OCI-LY7 (cell line): ENCODE results near the gene TOP2A. TPM values are rescaled to one million over a fixed set of nuclear protein-coding genes. Genes with fewer than 3 reads are reported as not detected.

Experiments used
- BruUV-seq: library from RNA; stranded (reverse); fragments of 400-500 nt; replicated peaks from 2 replicates; lab custom pipeline; 2021; lab: Mats Ljungman, UMichigan
- CTCF ChIA-PET: fragments of 300-600 bp; sonication (Branson Sonifier 250); formaldehyde crosslinking; loops from one replicate; lab custom pipeline; 2022; ENCODE audit warnings: antibody characterized with exemption; ENCODE audit not compliant: unreplicated experiment; lab: Charles Lee
- POLR2A ChIA-PET: fragments of 300-600 bp; sonication (Branson Sonifier 250); formaldehyde crosslinking; loops from one replicate; lab custom pipeline; 2022; ENCODE audit warnings: antibody characterized with exemption; lab: Charles Lee
- DNase-seq: peaks from one replicate; pipeline ENCODE4 v3.0.0-alpha.2; 2015; ENCODE audit warnings: low spot score
- H2AFZ ChIP-seq: fragments of 200-600 bp; sonication (generic), shearing (Covaris generic); 2 replicates; pipeline ENCODE4 v1.6.1; 2014; ENCODE audit warnings: mild to moderate bottlenecking, antibody characterized with exemption, low read length, moderate library complexity
- H3K27ac ChIP-seq: fragments of 200-600 bp; sonication (generic); 2 replicates; pipeline ENCODE4 v1.5.1; 2014; ENCODE audit warnings: mixed run types, low read depth, mild to moderate bottlenecking, moderate library complexity, low read length, inconsistent platforms; ENCODE audit not compliant: poor library complexity, severe bottlenecking
- H3K36me3 ChIP-seq: fragments of 200-600 bp; sonication (generic); 2 replicates; pipeline ENCODE4 v1.6.1; 2014; ENCODE audit warnings: mild to moderate bottlenecking, antibody characterized with exemption, low read length, moderate library complexity, mixed read lengths; ENCODE audit not compliant: insufficient read depth
- H3K4me1 ChIP-seq: fragments of 200-600 bp; sonication (generic); 2 replicates; pipeline ENCODE4 v1.5.1; 2014; ENCODE audit warnings: mild to moderate bottlenecking, low read length; ENCODE audit not compliant: insufficient read depth, poor library complexity, severe bottlenecking
- H3K4me2 ChIP-seq: fragments of 200-600 bp; sonication (generic); 2 replicates; pipeline ENCODE4 v1.6.1; 2014; ENCODE audit warnings: mild to moderate bottlenecking, low read length
- H3K4me3 ChIP-seq: fragments of 200-600 bp; sonication (generic); 2 replicates; pipeline ENCODE4 v1.5.1; 2014; ENCODE audit warnings: mild to moderate bottlenecking, low read depth, low read length; ENCODE audit not compliant: poor library complexity, severe bottlenecking
- H3K79me2 ChIP-seq: fragments of 200-600 bp; sonication (generic); 2 replicates; pipeline ENCODE4 v1.6.1; 2016; ENCODE audit warnings: low read depth, mild to moderate bottlenecking, low read length, moderate library complexity, mixed read lengths; ENCODE audit not compliant: insufficient read depth
- H3K9me2 ChIP-seq: fragments of 200-600 bp; sonication (generic); 2 replicates; pipeline ENCODE4 v1.6.1; 2016; ENCODE audit warnings: mild to moderate bottlenecking, low read length, mixed read lengths; ENCODE audit not compliant: insufficient read depth
- H3K9me3 ChIP-seq: fragments of 200-600 bp; sonication (generic); 2 replicates; pipeline ENCODE4 v1.6.1; 2014; ENCODE audit warnings: mild to moderate bottlenecking, mixed run types, low read length, mixed read lengths
- H4K20me1 ChIP-seq: fragments of 200-600 bp; sonication (generic); 2 replicates; pipeline ENCODE4 v1.6.1; 2014; ENCODE audit warnings: mild to moderate bottlenecking, antibody characterized with exemption, low read length, moderate library complexity, mixed read lengths; ENCODE audit not compliant: insufficient read depth
- EZH2phosphoT487 ChIP-seq: fragments of 200-600 bp; sonication (generic); IDR thresholded peaks from 2 replicates; pipeline ENCODE4 v1.6.1; 2018; ENCODE audit warnings: low read depth, borderline replicate concordance, mild to moderate bottlenecking, mixed run types, antibody characterized with exemption, low read length, moderate library complexity, mixed read lengths
- intact Hi-C: fragments of 100-400 bp; cut with micrococcal nuclease; formaldehyde crosslinking; loops from one replicate; pipeline ENCODE4 v1.10.0; 2022; ENCODE audit not compliant: unreplicated experiment
- total RNA-seq, 2 experiments: library from RNA; depleted of rRNA in 1 of 2; stranded (reverse); fragments of >200 nt in 1 of 2; shearing (Covaris generic) in 1 of 2; gene quantifications; 2 replicates each; pipeline ENCODE4 v1.2.3, GENCODE V29; 2014 to 2022
- TF ChIP-seq, protein P1 (sequence below): fragments of 200-600 bp; sonication (generic); conservative IDR thresholded peaks from 2 replicates; pipeline ENCODE4 v1.5.1; 2014; ENCODE audit warnings: mild to moderate bottlenecking, antibody characterized with exemption, low read length, moderate library complexity, mixed read lengths

TOP2A gene
- total RNA-seq, 2 experiments from 2014 or later = 293 to 340 TPM

DNA sequence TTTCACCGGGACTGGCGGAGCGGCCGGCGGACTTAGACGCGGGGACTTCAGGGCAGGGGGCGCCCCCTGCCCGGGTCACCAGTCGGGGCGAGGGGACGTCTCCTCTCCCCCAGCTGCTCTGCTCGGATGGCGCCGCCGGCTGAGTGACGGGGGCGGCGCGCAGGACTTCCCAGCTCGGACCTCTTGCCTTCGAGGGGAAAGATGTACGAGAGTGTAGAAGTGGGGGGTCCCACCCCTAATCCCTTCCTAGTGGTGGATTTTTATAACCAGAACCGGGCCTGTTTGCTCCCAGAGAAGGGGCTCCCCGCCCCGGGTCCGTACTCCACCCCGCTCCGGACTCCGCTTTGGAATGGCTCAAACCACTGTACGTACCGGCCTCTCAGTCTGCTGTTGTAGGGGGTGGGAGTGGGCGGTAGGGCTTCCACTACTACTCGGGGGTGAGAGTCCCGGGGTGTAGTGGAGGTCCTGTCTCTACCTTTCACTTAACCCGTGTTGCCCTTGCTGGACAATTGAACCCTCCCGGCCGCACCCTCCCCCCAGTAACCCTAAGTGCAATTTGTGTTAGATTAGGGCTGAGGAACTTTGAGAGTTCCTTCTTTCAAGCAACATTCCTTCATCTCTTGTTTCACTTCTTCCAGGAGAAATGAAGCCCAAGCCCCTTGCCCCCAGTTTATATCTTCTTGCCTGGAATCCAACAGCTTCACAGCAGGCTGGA lies 75.0 kb downstream of the TOP2A start:
- no peaks in the 10 kb centered on the region for H3K36me3 ChIP-seq
- ChIA-PET POLR2A (no interaction called here), CTCF (no interaction called here)
- peaks cover 57% of the 10 kb centered on the region for H3K4me1 ChIP-seq
- intact Hi-C loops = no loop called here
- H3K79me2 ChIP-seq = no peaks in the 10 kb centered on the region
- H3K27ac ChIP-seq = no peak overlapping the region
- no peak for DNase-seq
- BruUV-seq = no TSS peak
- H2AFZ ChIP-seq = no peak overlapping the region
- TF ChIP-seq, protein P1, sequence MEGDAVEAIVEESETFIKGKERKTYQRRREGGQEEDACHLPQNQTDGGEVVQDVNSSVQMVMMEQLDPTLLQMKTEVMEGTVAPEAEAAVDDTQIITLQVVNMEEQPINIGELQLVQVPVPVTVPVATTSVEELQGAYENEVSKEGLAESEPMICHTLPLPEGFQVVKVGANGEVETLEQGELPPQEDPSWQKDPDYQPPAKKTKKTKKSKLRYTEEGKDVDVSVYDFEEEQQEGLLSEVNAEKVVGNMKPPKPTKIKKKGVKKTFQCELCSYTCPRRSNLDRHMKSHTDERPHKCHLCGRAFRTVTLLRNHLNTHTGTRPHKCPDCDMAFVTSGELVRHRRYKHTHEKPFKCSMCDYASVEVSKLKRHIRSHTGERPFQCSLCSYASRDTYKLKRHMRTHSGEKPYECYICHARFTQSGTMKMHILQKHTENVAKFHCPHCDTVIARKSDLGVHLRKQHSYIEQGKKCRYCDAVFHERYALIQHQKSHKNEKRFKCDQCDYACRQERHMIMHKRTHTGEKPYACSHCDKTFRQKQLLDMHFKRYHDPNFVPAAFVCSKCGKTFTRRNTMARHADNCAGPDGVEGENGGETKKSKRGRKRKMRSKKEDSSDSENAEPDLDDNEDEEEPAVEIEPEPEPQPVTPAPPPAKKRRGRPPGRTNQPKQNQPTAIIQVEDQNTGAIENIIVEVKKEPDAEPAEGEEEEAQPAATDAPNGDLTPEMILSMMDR = no peak
- TF ChIP-seq EZH2phosphoT487 = no peak
- peak overlapping the region; percentile 73 for H3K4me3 ChIP-seq
- H3K9me2 ChIP-seq = no peaks in the 10 kb centered on the region
- H3K9me3 ChIP-seq = no peaks in the 10 kb centered on the region
- peak overlapping the region; percentile 79 for H3K4me2 ChIP-seq
- H4K20me1 ChIP-seq = no peaks in the 10 kb centered on the region

DNA sequence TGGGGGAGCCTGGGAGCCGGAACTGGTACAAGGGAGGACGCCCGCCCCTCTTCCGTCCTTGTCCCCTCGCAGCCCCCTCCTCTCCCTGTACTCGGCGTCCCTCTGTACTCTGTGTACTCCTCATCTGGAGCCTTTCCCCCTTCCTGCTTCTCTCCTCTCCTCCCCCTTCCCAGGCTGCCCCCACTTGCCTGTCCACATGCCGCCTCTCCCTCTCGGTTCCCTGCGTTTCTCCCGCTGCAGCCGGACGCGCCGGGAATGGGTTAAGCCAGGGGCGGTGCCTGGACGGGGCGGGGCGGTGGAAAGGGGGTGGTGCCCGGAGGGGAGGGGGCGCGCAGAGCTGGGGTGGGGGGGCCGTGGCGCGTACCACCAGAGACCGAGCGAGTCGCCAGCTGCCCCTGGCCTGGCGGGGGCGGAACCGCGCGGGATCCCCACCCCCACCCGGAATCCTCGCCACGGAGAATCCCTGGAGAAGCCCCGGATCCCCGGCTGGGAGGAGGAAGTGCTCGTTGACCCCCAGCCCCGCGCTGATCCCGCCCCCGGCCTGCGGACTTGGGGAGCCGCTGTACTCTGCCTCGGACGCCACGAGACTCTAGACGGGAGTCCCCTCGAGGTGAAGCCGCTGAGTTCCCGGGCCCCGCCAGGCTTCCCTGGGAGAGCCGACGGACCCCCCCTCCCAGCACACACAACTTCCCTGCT lies 75.7 kb downstream of the TOP2A start:
- Histone ChIP-seq H3K27ac (peak overlapping the region; percentile 2), H3K4me1 (peaks cover 50% of the 10 kb centered on the region), H2AFZ (peak overlapping the region; percentile 72; the same call in 1 of the 2 replicates), H3K79me2 (no peaks in the 10 kb centered on the region), H3K4me2 (peak overlapping the region; percentile 79), H4K20me1 (no peaks in the 10 kb centered on the region), H3K4me3 (peak overlapping the region; percentile 73), H3K36me3 (no peaks in the 10 kb centered on the region), H3K9me3 (no peaks in the 10 kb centered on the region), H3K9me2 (no peaks in the 10 kb centered on the region)
- POLR2A ChIA-PET = no interaction called here
- CTCF ChIA-PET = no interaction called here
- no peak for DNase-seq
- TF ChIP-seq, protein P1 = no peak
- no peak for TF ChIP-seq EZH2phosphoT487
- BruUV-seq = no TSS peak
- intact Hi-C loops = loop anchor here (1.0 kb wide), 1 partner anchor 20 kb away; no protein-coding TSS in a partner anchor
